HG03342 (cell line): ENCODE measurements around the gene MICA.
"Not testable (repeated sequence)": the region's sequence is repeated elsewhere in the genome, so short reads cannot be mapped to it uniquely, and the experiment has no call there.

Experiments
- ATAC-seq: cut with Tn5 transposase; IDR thresholded peaks from one replicate; pipeline ENCODE4 v1.9.1; 2021; ENCODE audit warnings: mild to moderate bottlenecking, moderate library complexity; ENCODE audit not compliant: unreplicated experiment

The MICA gene

DNA sequence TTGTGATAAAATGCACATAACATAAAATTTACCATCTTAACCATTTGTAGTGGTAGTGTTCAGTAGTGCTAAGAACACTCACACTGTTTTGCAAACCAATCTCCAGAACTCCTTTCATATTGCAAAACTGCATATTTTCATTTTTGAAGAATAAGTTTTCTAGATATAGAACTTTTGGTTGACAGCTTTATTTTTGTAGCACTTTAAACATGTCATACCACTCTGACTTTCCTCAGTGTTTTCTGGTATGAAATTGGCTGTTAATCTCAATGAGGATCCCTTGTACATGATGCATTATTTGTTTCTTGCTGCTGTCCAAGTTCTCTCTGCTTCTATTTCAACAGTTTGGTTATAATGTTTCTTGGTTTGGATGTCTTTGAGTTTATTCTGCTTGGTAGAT is 49.5 kb downstream of the MICA start:
- no peak for ATAC-seq

DNA sequence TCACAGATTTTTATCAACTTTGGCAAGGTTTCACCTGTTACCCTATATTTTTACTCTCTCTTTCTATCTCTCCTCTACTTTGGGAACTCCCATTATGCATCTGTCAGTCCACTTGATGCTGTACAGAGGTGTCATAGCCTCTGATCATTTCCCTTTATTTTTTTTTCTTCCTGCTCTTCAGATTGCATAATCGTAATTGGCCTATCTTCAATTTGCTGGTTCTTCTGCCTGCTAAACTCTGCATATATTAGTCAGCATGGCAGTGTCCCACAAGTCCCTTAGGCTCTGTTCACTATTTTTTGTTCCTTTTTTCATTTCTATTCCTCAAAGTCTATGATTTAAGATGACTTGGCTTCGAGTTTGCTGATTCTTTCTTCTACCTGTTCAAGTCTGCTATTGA is 49.9 kb downstream of the MICA start:
- no peak for ATAC-seq

DNA sequence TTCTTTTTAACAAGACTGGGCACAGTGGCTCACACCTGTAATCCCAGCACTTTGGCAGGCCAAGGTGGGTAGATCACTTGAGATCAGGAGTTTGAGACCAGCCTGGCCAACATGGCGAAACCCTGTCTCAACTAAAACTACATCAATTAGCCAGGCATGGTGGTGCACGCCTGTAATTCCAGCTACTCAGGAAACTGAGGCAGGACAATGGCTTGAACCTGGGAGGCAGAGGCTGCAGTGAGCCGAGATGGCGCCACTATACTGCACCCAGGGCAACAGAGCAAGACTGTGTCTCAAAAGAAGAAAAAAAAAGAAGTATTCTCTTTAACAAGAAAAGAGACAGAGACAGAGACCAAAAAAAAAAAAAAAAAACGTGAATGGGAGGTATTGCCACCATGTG is 56.5 kb downstream of the MICA start:
- ATAC-seq: not testable (repeated sequence)

DNA sequence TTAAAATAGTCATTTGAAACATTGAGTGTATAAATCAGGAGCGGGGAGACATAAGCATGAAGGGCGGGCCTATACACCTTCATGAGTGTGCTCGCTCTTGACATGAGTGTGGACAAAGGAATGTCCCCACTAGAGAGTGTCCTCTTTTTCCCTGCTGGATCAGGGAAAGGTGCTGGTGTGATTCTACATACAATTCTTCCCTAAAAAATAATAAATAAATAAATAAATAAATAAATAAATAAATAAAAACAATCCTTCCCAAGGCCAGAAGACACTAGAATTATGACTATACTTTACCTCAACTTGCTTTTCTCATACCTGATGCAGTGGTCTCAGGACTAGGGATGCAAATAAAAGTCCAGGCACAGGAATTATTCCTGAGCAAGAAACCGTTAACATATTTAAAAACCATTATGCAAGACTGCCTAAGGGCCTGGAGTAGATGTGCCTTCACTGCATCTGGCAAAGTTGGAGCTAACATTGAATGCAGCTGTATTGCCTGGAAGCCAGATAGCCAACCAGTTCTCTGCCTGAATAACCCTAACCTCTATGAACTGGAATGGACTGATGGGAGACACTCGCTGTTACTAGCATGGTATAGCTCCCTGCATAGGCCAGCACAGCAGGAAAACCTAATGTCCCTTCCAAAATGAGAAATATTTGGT is 57.1 kb downstream of the MICA start:
- ATAC-seq: no peak

DNA sequence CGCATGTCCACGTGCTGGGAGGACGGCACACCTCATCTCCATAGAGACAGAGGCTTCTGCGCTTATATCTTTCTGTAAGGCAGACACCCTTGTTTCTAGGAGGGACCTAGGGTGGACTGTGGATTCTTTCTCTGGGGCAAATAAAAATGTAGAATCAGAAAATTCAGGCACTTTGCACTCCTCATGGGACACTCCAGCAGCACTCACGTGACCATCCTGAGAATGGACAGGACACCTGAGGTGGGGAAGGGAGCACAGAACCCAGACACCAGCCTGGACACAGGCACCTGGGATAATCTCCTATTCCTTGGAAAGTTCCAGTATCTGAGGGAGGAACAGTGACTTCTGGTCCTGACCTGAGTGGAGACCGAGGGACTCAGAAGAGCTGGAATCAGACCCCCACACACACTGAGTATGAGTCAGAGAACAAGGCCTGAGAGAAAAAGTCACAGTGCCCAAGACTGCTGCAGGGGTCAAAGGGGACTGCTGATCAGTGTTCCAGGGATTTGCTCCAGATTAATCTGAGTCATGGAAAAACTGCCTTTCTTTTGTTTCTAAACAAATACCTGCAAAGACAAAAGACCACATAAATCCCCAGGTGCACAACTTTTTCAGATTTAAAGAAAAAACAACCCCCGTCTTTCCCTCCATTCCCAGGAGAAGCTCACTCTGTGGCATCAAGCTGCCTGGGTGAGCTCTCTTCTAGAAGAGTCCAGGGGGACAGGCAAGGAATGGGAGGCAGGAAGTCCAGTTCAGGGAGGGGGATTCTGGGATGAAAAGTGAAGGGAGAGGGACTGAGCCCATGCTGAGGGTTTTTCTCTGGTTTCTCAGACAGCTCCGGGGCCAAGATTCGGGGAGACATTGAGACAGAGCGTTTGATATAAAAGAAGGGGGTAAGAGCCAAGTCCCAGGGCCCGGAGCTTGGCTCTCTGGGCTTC is 58.9 kb downstream of the MICA start:
- peak; percentile 7 for ATAC-seq

DNA sequence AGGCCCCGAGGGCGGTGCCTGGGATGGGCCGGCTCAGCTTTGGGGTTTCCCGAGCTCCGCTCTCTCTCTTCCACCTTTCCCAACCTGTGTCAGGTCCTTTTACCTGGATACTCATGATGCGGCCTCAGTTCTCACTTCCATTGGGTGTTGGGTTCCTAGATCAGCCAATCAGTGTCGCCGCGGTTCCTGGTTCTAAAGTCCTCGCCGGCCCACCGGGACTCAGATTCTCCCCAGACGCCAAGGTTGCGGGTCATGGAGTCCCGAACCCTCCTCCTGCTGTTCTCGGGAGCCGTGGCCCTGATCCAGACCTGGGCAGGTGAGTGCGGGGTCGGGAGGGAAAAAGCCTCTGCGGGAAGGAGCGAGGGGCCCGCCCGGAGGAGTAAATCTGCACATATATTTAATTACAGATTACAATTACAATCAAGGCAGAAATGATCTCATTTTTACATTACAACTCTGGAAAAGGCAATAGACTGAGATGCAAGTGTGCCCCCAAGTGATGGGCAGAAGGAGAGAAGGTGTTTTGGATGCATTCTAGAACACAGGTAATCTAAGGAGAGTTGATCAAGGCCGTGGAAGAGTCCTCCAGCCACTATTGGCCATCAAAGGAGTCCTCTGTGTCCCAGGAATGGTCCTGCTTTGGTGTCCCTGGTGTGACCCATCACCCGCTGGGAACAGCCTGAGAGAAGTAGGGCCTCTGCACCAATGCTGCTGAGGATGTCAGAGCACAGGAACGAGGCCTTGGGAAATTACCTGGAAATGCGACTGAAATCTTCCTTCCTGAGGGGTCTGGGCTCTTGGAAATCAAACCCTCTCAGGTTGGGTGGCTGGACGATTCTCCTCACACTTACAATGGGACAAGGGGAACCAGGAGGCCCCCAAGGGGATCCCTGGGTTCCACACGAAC is 59.8 kb downstream of the MICA start:
- ATAC-seq: peak; percentile 94

DNA sequence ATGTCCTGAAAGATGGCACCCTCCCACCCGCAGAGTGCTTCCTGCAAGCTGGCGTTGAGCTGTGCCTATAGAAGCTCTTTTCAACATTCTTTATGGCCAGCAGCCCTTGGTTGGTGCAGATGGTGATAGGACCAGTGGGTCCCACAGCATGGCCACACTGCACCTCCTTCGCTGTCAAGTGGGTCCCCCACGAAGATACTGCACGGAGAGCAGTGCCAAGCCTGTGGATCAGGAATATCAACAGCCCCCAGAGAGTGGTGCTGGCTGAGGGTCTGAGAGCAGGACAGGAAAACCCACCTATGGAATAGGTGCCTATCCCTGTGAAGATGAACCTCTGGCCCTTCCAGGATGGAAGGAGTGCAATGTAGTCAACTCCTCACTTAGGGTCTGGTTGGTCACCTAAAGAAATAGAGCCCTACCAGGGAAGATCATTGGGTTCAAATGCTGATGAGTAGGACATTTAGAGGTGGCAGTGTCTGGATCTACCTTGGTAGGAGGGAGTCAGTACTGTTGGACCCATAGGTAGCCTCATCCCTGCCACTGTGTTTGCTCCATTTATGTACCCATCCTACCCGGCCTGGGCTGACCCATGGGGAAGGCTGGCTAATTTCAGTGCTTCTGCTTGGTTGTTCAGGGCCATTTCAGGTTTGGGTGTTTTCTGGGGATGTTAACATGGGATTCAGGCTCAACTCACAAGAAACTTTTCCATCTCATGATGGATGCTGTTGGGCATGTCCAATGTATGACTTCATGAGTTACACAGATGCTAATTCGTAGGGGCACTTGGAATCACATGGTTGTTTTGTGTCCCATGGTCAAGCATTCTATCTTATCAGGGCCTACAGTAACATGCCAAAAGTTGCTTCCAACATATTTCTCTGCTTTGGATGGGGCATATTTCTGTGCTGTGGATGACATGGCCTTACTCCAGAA is 61.1 kb downstream of the MICA start:
- no peak for ATAC-seq
